ES-I3 (cell line): ENCODE results near the gene CR1.
"Not testable (repeated sequence)": the region's sequence is repeated elsewhere in the genome, so short reads cannot be mapped to it uniquely, and the experiment has no call there.

Experiments used
- H3K36me3 ChIP-seq: 2 replicates; pipeline ENCODE4 v1.6.1; 2013; ENCODE audit warnings: mild to moderate bottlenecking, low read length, control low read depth, moderate library complexity; ENCODE audit not compliant: insufficient read depth
- H3K4me1 ChIP-seq: 2 replicates; pipeline ENCODE4 v1.6.1; 2013; ENCODE audit warnings: mild to moderate bottlenecking, control low read depth, low read length; ENCODE audit not compliant: insufficient read depth
- H3K9ac ChIP-seq: 2 replicates; pipeline ENCODE4 v1.6.1; 2013; ENCODE audit warnings: low read depth, mild to moderate bottlenecking, low read length, moderate library complexity
- H3K9me3 ChIP-seq: 2 replicates; pipeline ENCODE4 v1.6.1; 2013; ENCODE audit warnings: mild to moderate bottlenecking, low read length, moderate library complexity; ENCODE audit not compliant: control insufficient read depth, insufficient read depth

CR1 gene

GRCh38 chr1:207520400-207521345 is 24.7 kb downstream of the CR1 start:
- not testable (repeated sequence) for H3K9me3 ChIP-seq, H3K9ac ChIP-seq, H3K4me1 ChIP-seq, H3K36me3 ChIP-seq

- not testable (repeated sequence) for H3K9me3 ChIP-seq, H3K9ac ChIP-seq, H3K36me3 ChIP-seq, H3K4me1 ChIP-seq
These were observed 29.3 kb downstream of the CR1 start for GRCh38 chr1:207525239-207525638.

GRCh38 chr1:207528401-207528800 is 32.4 kb downstream of the CR1 start:
- H3K9ac ChIP-seq, H3K9me3 ChIP-seq, H3K36me3 ChIP-seq, H3K4me1 ChIP-seq: not testable (repeated sequence)

- not testable (repeated sequence) for H3K36me3 ChIP-seq, H3K9me3 ChIP-seq, H3K4me1 ChIP-seq, H3K9ac ChIP-seq
These were observed 40.3 kb downstream of the CR1 start for GRCh38 chr1:207536263-207536662.

GRCh38 chr1:207546677-207547357 is 50.9 kb downstream of the CR1 start:
- not testable (repeated sequence) for H3K9me3 ChIP-seq, H3K4me1 ChIP-seq, H3K36me3 ChIP-seq, H3K9ac ChIP-seq

- H3K9ac ChIP-seq, H3K36me3 ChIP-seq, H3K4me1 ChIP-seq, H3K9me3 ChIP-seq: not testable (repeated sequence)
These were observed 58.9 kb downstream of the CR1 start for GRCh38 chr1:207554823-207555222.

- Histone ChIP-seq H3K4me1 (no peaks in the 10 kb centered on the region), H3K36me3 (no peaks in the 10 kb centered on the region), H3K9me3 (no peaks in the 10 kb centered on the region), H3K9ac (no peak overlapping the region)
These were observed 69.8 kb downstream of the CR1 start for GRCh38 chr1:207565546-207566468.

- H3K4me1 ChIP-seq, H3K9ac ChIP-seq, H3K9me3 ChIP-seq, H3K36me3 ChIP-seq: not testable (repeated sequence)
These were observed 76.0 kb downstream of the CR1 start for GRCh38 chr1:207571926-207572325.

GRCh38 chr1:207573074-207573473 is 77.1 kb downstream of the CR1 start:
- H3K4me1 ChIP-seq, H3K9me3 ChIP-seq, H3K36me3 ChIP-seq, H3K9ac ChIP-seq: not testable (repeated sequence)

- H3K9ac ChIP-seq, H3K36me3 ChIP-seq, H3K4me1 ChIP-seq, H3K9me3 ChIP-seq: not testable (repeated sequence)
These were observed 79.4 kb downstream of the CR1 start for GRCh38 chr1:207575381-207575780.

GRCh38 chr1:207578796-207579435 is 83.0 kb downstream of the CR1 start:
- H3K9ac ChIP-seq = no peak overlapping the region
- H3K4me1 ChIP-seq = peaks cover 9% of the 10 kb centered on the region; the same call in 1 of the 2 replicates
- H3K9me3 ChIP-seq = no peaks in the 10 kb centered on the region
- H3K36me3 ChIP-seq = no peaks in the 10 kb centered on the region

- peaks cover 9% of the 10 kb centered on the region; the same call in 1 of the 2 replicates for H3K4me1 ChIP-seq
- no peak overlapping the region for H3K9ac ChIP-seq
- no peaks in the 10 kb centered on the region for H3K36me3 ChIP-seq
- H3K9me3 ChIP-seq = no peaks in the 10 kb centered on the region
These were observed 83.5 kb downstream of the CR1 start for GRCh38 chr1:207579436-207579799.

GRCh38 chr1:207581496-207582153 is 85.7 kb downstream of the CR1 start:
- H3K4me1 ChIP-seq = peaks cover 9% of the 10 kb centered on the region; the same call in 1 of the 2 replicates
- no peaks in the 10 kb centered on the region for H3K36me3 ChIP-seq
- H3K9ac ChIP-seq = no peak overlapping the region
- no peaks in the 10 kb centered on the region for H3K9me3 ChIP-seq

GRCh38 chr1:207589506-207589905 is 93.5 kb downstream of the CR1 start:
- not testable (repeated sequence) for H3K4me1 ChIP-seq, H3K36me3 ChIP-seq, H3K9me3 ChIP-seq, H3K9ac ChIP-seq
